PC-3 (cell line): ENCODE data around the gene IL17RC. TPM values are rescaled to one million over a fixed set of nuclear protein-coding genes. Genes with fewer than 3 reads are reported as not detected.
A peak's percentile ranks its signal among the peaks of the same experiment; 100 is the strongest.

Experiments
- ATAC-seq: fragments of 200-7000 bp; cut with Tn5 transposase; 2 replicates; pipeline ENCODE4 v1.9.1; 2020; ENCODE audit warnings: mild to moderate bottlenecking, moderate library complexity
- BruUV-seq: library from RNA; stranded (reverse); fragments of 400-500 nt; replicated peaks from 2 replicates; lab custom pipeline; 2021; lab: Mats Ljungman, UMichigan
- CTCF ChIA-PET: fragments of 300-600 bp; sonication (Branson Sonifier 250); formaldehyde crosslinking; loops from one replicate; lab custom pipeline; 2022; ENCODE audit warnings: antibody characterized with exemption; lab: Charles Lee
- POLR2A ChIA-PET: fragments of 300-600 bp; sonication (Branson Sonifier 250); formaldehyde crosslinking; loops from one replicate; lab custom pipeline; 2022; ENCODE audit warnings: antibody characterized with exemption; ENCODE audit not compliant: unreplicated experiment; lab: Charles Lee
- DNase-seq: peaks from one replicate; pipeline ENCODE4 v3.0.0-alpha.2; 2015
- H2AFZ ChIP-seq: fragments of 300-600 bp; sonication (generic); 2 replicates; pipeline ENCODE4 v1.6.0; 2016; ENCODE audit warnings: antibody characterized with exemption, low read length
- H3F3A ChIP-seq: fragments of 300-600 bp; sonication (generic); one replicate; pipeline ENCODE4 v1.6.0; 2017; ENCODE audit warnings: antibody characterized with exemption, low read length, control low read depth, mild to moderate bottlenecking; ENCODE audit not compliant: unreplicated experiment
- H3K27ac ChIP-seq: fragments of 300-600 bp; sonication (generic); 2 replicates; pipeline ENCODE4 v1.5.1; 2016; ENCODE audit warnings: mild to moderate bottlenecking, low read length
- H3K27me3 ChIP-seq: fragments of 300-600 bp; sonication (generic); 2 replicates; pipeline ENCODE4 v1.6.1; 2016; ENCODE audit warnings: low read length, mixed read lengths
- H3K36me3 ChIP-seq: fragments of 300-600 bp; sonication (generic); 2 replicates; pipeline ENCODE4 v1.6.1; 2016; ENCODE audit warnings: low read depth, mixed run types, low read length, mixed read lengths
- H3K4me1 ChIP-seq: fragments of 300-600 bp; sonication (generic); 2 replicates; pipeline ENCODE4 v1.5.1; 2016; ENCODE audit warnings: low read length; ENCODE audit not compliant: insufficient read depth
- H3K4me2 ChIP-seq: fragments of 300-600 bp; sonication (generic); 2 replicates; pipeline ENCODE4 v1.6.0; 2016; ENCODE audit warnings: low read length
- H3K4me3 ChIP-seq: fragments of 300-600 bp; sonication (generic); 2 replicates; pipeline ENCODE4 v1.5.1; 2016; ENCODE audit warnings: mild to moderate bottlenecking, low read length, mixed read lengths
- H3K79me2 ChIP-seq: fragments of 300-600 bp; sonication (generic); 2 replicates; pipeline ENCODE4 v1.6.1; 2017; ENCODE audit warnings: low read length, mixed read lengths
- H3K9ac ChIP-seq: fragments of 300-600 bp; sonication (generic); 2 replicates; pipeline ENCODE4 v1.6.0; 2016; ENCODE audit warnings: mild to moderate bottlenecking, low read length
- H3K9me2 ChIP-seq: fragments of 300-600 bp; sonication (generic); replicated peaks from 2 replicates; pipeline ENCODE4 v1.6.1; 2016; ENCODE audit warnings: mixed run types, low read length, mixed read lengths
- H3K9me3 ChIP-seq: fragments of 300-600 bp; sonication (generic); 2 replicates; pipeline ENCODE4 v1.6.1; 2016; ENCODE audit warnings: low read length, mixed read lengths
- H4K20me1 ChIP-seq: fragments of 300-600 bp; sonication (generic); 2 replicates; pipeline ENCODE4 v1.6.1; 2016; ENCODE audit warnings: low read length, mixed read lengths
- CTCF ChIP-seq: fragments of 300-600 bp; sonication (generic); conservative IDR thresholded peaks from 2 replicates; pipeline ENCODE4 v1.5.1; 2017; ENCODE audit warnings: antibody characterized with exemption, low read depth, mild to moderate bottlenecking, low read length
- EZH2 ChIP-seq: fragments of 300-600 bp; sonication (generic); IDR thresholded peaks from one replicate; pipeline ENCODE4 v1.6.1; 2017; ENCODE audit warnings: antibody characterized with exemption, mild to moderate bottlenecking, low read length; ENCODE audit not compliant: unreplicated experiment
- EZH2phosphoT487 ChIP-seq: fragments of 300-600 bp; sonication (generic); IDR thresholded peaks from 2 replicates; pipeline ENCODE4 v1.6.1; 2018; ENCODE audit warnings: mild to moderate bottlenecking, antibody characterized with exemption, low read length, borderline replicate concordance
- intact Hi-C: fragments of 100-400 bp; cut with micrococcal nuclease; formaldehyde crosslinking; loops from 2 replicates; pipeline ENCODE4 v1.9.0; 2023
- total RNA-seq: library from RNA; depleted of rRNA; stranded (reverse); fragments of >200 nt; gene quantifications from 2 replicates; pipeline ENCODE4 v1.2.3, GENCODE V29; 2014

IL17RC gene
- total RNA-seq, 1 experiment from 2014 or later, result 116 TPM

- TF ChIP-seq CTCF, result no peak
- TF ChIP-seq EZH2phosphoT487, result no peak
- no peak for TF ChIP-seq EZH2
- Histone ChIP-seq H4K20me1 (no peaks in the 10 kb centered on the region), H3K9me2 (no peaks in the 10 kb centered on the region), H3K36me3 (peaks cover 50% of the 10 kb centered on the region), H3K79me2 (no peaks in the 10 kb centered on the region), H3K9me3 (no peaks in the 10 kb centered on the region), H2AFZ (no peak overlapping the region), H3K9ac (peak overlapping the region; percentile 11; the same call in 1 of the 2 replicates), H3K27me3 (no peaks in the 10 kb centered on the region), H3F3A (peaks cover 22% of the 10 kb centered on the region), H3K4me3 (peak overlapping the region; percentile 21; the same call in 1 of the 2 replicates), H3K4me1 (peaks cover 29% of the 10 kb centered on the region), H3K27ac (peak overlapping the region; percentile 86), H3K4me2 (peak overlapping the region; percentile 63)
- CTCF ChIA-PET, result no interaction called here
- BruUV-seq, result TSS peak; percentile 17
- POLR2A ChIA-PET, result no interaction called here
- intact Hi-C loops, result loop anchor here (1.0 to 10.0 kb wide), 3 partner anchors 23 to 225 kb away; partner anchors contain the start of gene BRK1
- ATAC-seq, result peak; percentile 89
- DNase-seq, result peak; percentile 94
Observed at GRCh38 chr3:9970020-9970652, 53.2 kb downstream of the IL17RC start.

GRCh38 chr3:9976721-9977709 lies 60.1 kb downstream of the IL17RC start:
- intact Hi-C loops, result loop anchor here (1.0 to 10.0 kb wide), 5 partner anchors 30 to 218 kb away; partner anchors contain the start of genes BRK1 and IL17RC
- ChIA-PET POLR2A (interaction anchor here (0.5 kb wide), 1 partner anchor 163 kb away, joined by 3 read pairs; no protein-coding TSS in a partner anchor), CTCF (interaction anchor here (1.0 to 1.4 kb wide), 3 partner anchors 31 to 310 kb away, joined by 3 to 5 read pairs (median 4); no protein-coding TSS in a partner anchor)
- Histone ChIP-seq H2AFZ (no peak overlapping the region), H3K9me3 (no peaks in the 10 kb centered on the region), H3F3A (peaks cover 9% of the 10 kb centered on the region), H3K27ac (peak overlapping the region; percentile 93), H4K20me1 (no peaks in the 10 kb centered on the region), H3K4me2 (peak overlapping the region; percentile 75), H3K4me3 (peak overlapping the region; percentile 36), H3K79me2 (peaks cover 4% of the 10 kb centered on the region; the same call in 1 of the 2 replicates), H3K9me2 (no peaks in the 10 kb centered on the region), H3K4me1 (peaks cover 20% of the 10 kb centered on the region), H3K27me3 (no peaks in the 10 kb centered on the region), H3K9ac (peak overlapping the region; percentile 70), H3K36me3 (peaks cover 20% of the 10 kb centered on the region)
- TF ChIP-seq EZH2phosphoT487, result no peak
- no peak for TF ChIP-seq EZH2
- TF ChIP-seq CTCF, result no peak
- DNase-seq (peak; percentile 98), ATAC-seq (peak; percentile 96)
- BruUV-seq, result TSS peak; percentile 97
